Pulmonary artery endothelial cell (primary cell): ENCODE data around the gene PDCD1. TPM values are rescaled to one million over a fixed set of nuclear protein-coding genes. Genes with fewer than 3 reads are reported as not detected.
"Not testable (repeated sequence)": the region's sequence is repeated elsewhere in the genome, so short reads cannot be mapped to it uniquely, and the experiment has no call there.

ENCODE experiments used
- DNase-seq: peaks from one replicate; pipeline ENCODE4 v3.0.0-alpha.2; 2011; ENCODE audit warnings: low read depth, low spot score
- total RNA-seq: library from RNA; depleted of rRNA; stranded (reverse); fragments of >200 nt; gene quantifications from 2 replicates; pipeline ENCODE4 v1.2.3, GENCODE V29; 2014

PDCD1 gene
- total RNA-seq, 1 donor from 2014 or later, result not detected

DNA sequence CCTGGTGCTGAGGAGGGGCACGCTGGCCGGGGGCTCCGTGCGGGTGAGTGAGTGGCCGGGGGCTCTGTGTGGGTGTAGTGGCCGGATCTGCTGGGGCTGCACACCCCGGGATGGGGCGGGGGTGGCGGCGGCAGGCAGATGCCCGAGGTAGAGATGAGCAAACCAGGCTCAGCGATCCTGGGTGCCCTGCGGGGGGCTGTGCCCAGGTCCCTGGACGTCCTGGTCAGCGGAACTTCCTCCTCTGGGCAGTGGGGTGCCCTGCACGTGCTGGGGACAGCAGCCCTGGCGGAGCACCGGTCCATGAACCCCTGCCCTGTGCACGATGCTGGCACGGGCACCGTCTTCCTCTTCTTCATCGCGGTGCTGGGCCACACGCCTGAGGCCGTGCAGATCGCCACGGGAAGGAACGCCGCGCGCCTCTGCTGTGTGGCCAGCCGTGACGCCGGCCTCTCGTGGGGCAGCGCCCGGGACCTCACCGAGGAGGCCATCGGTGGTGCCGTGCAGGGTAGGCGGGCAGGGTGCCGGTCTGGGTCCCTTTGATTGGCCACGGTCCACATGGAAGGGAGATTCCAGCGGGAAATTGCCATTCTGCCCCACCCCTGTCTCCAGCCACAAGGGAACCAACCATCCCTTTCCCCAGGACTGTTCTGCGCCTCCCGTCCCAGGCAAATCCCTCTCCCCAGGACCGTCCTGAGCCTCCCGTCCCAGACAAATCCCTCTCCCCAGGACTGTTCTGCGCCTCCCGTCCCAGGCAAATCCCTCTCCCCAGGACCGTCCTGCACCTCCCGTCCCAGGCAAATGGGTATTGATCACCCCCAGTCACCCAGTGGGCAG lies 43.8 kb downstream of the PDCD1 start:
- no peak for DNase-seq

DNA sequence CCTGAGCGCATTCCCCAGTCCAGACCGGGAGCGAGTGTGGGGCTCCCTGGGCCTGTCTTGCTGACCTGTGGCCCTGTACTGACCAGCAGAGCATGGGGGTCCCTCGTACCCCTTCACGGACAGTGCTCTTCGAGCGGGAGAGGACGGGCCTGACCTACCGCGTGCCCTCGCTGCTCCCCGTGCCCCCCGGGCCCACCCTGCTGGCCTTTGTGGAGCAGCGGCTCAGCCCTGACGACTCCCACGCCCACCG lies 44.4 kb downstream of the PDCD1 start:
- DNase-seq, result no peak

DNA sequence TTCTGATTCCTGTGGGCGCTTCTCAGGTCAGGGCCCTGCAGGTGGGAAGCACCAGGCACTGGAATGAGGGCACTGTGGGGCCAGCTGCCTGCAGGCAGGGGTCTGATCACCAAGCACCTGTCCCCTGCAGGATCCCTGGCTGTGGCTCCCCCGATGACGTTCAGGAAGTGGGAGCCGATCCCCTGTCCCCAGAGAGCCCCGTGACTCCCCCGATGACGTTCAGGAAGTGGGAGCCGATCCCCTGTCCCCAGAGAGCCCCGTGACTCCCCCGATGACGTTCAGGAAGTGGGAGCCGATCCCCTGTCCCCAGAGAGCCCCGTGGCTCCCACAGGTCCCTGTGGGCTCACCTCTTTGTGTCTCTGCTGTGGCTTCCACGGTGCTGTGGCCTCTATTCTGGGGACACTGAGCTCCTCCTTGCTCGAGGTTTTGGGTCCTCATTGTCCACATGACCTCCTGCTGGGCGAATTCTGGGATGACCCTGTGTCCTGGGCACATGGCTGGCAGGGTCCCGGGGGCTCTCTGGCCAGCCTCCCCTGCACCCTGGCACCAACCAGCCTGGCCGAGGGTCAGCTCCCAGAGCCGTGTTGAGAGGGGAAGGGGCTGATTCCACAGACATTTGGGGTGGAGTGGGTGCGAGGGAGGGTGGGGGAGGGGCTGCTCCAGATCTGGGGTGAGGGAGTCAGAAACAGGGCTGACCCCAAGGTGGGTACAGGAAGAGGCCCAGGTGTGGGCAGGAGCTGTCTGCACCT lies 44.9 kb downstream of the PDCD1 start:
- DNase-seq, result no peak

DNA sequence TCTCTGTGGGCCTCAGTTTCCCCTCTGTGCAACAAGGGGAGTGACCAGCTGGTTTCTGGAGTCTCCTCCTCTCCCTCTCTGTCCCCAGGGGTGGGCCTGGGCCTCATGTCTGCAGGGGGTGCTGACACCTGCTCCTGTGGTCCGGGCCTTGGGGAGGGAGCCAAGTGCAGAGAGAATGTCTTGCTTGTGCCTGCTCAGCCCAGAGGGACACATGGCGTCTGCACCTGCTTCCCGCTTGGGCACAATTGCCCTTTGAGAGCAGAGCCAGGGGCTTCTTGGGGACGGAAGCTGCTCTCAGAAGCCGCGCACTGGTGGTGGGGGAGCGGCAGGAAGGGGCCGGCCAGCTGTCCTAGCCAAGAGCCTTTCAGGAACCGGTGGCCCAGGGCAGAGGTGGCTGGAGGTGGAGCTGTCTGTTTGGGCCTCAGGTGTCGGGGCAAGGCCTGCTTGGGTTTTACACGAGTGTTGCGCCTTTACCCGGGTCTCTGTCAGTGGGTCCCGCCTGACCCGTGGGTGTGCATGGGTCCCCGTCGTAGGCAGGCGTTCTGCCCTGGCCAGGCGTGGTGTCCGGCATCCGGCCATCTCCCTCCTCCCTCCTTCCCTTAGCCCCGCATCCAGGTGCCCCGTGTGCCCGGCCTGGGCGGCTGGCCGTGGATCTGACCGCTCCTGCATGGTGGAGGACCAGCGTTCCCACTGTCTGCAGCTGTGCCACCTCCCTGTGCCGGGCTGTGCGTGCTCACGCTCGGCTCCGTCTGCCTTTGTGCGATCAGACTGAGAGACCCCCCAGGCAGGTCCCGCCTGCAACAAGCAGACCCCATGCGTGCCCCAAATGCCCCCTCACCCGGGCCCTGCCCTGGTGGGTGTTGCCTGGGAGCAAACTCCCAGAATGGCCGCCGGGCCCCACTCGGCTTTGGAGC lies 45.7 kb downstream of the PDCD1 start:
- no peak for DNase-seq

DNA sequence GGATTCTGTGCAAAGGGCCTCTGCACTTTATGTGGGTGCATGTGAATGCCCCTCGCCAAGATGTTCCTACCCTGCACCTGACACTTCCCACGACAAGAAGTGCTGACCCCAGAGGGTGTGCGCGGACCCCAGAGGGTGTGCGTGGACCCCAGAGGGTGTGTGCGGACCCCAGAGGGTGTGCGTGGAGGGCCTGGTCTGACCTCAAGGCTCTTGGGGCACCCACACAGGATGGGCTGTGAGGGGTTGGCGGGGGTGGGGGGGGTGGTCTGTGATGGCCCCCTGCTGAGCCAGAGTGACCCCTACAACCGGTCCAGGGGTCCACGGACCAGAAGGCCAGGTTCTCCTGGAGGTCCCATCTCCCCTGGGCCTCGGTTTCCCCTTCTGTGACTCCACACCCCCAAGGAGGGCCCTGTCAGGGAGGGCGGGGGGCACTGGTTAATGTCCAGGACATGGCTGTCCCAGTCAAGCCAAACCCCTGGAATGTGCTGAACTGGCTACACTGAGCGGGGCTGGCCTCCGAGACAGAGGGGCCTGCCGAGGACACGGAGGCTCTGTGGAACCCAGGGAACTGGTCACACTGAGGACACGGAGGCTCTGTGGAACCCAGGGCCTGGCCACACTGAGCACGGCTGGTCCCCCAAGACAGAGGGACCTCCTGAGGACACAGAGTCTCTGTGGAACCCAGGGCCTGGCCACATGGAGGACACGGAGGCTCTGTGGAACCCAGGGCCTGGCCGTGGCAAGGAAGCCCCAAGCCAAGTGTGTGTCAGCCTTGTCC lies 46.6 kb downstream of the PDCD1 start:
- DNase-seq, result no peak

DNA sequence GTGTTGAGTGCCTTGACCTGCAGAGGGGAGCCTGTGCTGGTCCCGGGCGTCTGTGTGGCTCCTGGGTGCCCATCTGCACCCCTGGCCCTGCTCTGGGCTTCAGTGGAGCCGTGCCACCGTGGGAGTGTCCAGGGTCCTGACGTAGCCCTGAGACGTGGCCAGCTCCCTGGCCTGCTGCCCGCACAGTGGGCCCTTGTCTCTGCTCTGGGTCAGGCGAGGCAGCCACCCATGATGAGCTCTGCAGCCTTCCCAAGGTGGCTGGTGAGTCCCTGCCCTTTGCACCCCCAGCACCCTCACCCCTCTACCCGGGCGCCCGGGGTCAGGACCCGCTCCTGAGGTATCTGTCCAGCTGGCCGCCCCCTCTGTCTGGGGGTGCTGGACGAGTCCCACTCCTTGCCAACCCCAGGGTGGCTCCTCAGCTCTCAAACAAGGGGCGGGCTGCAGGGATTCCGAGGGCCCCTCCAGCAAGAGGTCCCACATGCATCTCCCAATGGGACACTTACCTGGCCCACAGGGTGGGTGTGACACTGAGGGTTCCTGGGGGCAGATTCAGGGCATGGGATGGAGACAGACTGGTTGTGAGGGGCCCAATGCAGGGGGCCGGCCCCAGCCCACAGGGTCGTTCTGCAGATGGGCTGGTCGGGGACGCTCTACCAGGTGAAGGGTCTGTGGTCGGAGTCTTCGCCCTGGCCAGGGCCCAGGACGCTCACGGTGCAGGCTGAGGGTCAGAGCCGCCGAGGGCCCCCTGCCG lies 47.3 kb downstream of the PDCD1 start:
- DNase-seq, result no peak

DNA sequence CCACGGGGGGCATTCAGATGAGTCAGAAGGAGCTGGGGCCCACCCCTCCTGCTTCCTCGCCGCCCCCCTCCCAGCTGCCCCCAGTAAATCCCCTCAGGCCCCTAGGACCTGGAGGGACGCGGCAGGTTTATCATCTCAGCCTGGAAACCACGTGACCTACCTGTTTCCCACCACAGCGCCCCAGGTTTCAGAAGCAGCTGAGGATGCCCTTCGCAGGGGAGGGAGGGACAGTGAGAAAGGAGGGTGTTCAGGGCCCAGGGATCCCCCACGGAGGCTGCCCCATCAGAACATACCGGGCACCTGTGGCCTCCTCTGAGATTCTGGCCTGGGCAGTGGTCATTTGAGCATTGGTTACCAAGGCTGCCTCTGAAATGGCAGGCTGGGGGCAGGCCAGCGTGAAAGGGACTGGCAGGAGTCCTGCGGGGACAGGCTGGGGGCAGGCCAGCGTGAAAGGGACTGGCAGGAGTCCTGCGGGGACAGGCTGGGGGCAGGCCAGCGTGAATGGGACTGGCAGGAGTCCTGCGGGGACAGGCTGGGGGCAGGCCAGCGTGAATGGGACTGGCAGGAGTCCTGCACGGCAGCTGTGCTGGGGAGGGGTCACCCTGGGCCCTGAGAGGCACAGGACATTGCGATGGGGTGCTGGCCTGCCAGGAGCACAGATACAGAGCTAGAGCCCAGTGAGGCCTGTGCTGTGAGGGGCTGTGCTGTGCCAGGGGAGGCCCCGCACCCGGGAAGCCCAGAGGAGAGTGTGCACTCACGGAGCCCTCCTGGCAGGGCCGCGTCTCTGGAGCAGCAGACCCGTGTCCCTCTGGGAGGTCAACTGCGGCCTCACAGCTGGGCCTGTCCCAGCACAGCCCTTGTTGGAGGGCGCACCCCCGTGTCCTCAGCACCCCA lies 48.1 kb downstream of the PDCD1 start:
- DNase-seq, result no peak

DNA sequence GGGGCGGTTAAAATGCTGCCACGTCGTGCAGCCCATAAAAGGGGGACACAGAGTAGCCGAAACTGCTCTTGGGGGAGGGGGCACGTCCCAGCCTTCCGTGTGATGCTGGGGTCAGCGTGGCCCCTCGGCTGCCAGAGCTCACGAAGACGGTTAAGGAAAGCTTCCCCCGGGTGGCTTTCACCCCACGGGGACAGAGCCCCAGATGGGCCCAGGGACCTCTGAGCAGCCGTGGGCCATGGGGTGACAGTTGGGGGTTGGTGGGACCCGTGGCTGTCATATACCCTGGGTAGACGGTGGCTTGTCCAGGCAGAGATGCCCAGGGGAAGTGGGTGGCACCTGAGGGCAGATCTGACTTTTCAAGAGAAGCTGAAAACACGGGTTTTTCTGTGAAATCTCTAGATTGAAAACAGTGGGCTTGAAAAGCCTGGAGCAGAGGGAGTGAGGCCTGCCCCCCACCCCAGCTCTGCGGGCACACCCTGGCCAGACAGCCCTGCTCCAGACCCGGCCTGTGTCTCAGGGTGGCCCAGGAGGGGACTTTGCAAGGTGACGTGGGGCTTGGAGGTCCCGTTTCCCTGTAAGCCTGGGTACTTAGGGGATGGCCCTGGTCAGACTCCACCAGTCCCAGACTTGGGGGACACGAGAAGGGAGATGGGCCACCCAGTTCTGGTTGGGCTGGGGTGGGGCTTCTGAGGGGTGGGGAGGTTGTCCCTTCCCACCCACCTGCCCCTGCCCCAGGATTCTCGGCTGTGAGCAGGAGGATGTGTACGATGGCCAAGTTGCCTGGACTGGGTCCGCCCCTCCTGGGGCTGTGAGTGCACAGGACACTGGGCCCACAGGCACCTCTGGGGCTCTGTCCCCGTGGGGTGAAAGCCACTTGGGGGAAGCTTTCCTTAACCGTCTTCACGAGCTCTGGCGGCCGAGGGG lies 49.0 kb downstream of the PDCD1 start:
- no peak for DNase-seq

DNA sequence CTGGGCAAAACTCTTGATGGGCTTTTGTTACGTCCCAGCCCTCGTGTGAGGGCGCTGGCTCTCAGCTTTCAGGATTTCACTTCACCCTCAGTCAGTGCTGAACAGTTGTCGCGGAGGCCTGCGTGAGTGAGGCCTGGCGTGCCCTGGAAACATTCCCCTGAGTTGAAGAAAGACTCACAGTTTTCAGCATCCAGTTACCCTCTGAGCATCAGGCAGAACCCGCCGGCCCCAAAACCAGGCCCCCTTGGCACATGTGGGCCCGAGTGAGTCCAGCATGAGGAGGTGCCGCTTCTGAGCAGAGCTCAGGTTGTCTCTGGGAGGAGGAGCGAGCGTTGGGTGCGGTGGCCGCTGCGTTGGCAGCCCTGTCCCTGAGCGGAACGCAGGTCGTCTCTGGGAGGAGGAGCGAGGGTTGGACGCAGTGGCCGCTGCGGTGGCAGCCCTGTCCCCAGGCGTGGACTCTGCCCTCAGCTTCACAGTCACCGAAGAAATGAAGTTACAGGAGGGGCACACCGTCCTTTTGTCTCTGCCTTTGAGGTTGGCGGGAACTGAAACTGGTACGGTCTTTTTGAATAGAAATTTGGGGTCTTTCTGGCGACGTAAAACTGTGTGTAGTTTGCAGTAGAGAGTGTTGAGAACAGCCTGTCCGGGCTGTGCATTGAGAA lies 49.8 kb downstream of the PDCD1 start, which contains the start of gene NEU4:
NEU4 (plus strand) TSS at position 473 of the 662 bp plus-strand sequence. CDS start 5,292 bp downstream, outside the sequence.
- DNase-seq, result no peak

DNA sequence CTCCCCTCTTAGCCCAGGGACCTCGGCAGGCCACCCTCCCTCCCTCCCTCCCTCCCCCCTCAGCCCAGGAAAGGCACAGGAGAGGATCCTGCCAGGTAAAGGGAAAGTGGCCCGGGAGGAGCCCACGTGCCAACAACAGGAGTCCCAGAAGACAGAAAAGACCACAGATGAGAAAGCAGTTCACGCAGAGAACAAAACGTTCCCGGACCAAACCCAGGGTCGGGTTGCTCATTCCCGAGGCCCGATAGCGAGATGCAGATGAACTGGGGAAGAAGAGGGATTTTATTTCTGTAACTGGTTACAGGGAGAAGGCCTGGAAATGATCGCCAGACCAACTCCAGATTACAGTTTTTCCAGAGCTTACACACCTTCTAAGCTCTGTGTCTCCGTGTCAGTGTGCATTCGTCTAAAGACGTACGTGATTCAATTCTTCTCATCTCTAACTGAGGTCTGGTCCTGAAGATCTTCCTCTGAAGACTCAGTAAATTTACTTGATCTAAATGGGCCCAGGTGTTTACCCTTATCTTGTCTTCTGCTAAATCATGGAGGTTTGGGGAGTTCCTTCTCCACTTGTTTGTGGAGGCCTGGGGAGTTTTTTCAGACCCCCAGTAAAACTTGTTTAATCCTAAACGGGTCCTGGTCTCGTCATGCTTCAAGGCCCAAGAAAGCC lies 50.5 kb downstream of the PDCD1 start:
- DNase-seq, result no peak

DNA sequence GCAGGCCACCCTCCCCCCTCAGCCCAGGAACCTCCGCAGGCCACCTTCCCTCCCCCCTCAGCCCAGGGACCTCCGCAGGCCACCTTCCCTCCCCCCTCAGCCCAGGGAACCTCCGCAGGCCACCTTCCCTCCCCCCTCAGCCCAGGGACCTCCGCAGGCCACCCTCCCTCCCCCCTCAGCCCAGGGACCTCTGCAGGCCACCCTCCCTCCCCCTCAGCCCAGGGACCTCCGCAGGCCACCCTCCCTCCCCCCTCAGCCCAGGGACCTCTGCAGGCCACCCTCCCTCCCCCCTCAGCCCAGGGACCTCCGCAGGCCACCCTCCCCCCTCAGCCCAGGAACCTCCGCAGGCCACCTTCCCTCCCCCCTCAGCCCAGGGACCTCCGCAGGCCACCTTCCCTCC lies 52.5 kb downstream of the PDCD1 start:
- DNase-seq, result not testable (repeated sequence)

DNA sequence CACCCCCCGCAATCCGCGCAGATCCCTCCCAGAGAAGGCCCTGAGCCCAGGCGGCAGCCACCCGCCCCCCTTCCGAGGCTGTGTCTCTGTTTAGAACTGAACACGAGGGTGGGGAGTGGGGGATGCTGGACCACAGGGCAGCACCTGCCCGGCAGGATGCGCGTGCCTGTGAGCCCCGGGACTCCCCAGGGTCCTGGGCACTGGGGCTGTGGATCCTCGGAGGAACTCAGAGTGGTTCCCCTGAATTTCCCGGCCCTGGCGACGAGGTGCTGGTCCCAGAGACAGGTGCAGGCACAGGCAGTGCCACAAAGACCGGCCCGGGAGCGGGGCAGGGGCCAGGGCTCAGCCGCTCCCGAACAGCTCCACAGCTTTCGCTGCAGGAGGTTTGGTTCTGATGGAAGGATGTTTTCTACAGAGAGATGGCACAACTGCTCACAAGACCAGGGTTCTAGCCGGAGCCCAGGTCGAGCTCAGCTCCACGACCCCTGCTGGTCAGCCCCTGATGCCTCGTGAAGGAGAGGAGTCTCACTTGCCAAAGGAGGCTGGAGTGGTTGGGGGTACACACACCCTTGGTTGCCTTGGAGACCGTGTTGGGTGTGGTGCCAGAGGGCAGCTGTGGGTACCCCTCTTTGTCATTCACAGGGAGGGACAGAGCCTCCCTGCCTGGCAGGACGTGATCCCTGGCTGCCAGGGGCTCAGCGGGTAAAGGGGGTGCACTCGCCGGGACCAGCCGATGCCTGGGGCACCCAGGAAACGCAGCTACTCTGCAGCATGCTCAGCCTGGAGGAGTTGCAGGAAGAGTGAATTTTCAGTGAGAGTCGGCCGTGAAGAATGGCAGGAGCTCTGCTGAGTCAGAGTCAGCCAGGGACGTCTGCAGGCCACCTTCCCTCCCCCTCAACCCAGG lies 54.1 kb downstream of the PDCD1 start:
- DNase-seq, result no peak

DNA sequence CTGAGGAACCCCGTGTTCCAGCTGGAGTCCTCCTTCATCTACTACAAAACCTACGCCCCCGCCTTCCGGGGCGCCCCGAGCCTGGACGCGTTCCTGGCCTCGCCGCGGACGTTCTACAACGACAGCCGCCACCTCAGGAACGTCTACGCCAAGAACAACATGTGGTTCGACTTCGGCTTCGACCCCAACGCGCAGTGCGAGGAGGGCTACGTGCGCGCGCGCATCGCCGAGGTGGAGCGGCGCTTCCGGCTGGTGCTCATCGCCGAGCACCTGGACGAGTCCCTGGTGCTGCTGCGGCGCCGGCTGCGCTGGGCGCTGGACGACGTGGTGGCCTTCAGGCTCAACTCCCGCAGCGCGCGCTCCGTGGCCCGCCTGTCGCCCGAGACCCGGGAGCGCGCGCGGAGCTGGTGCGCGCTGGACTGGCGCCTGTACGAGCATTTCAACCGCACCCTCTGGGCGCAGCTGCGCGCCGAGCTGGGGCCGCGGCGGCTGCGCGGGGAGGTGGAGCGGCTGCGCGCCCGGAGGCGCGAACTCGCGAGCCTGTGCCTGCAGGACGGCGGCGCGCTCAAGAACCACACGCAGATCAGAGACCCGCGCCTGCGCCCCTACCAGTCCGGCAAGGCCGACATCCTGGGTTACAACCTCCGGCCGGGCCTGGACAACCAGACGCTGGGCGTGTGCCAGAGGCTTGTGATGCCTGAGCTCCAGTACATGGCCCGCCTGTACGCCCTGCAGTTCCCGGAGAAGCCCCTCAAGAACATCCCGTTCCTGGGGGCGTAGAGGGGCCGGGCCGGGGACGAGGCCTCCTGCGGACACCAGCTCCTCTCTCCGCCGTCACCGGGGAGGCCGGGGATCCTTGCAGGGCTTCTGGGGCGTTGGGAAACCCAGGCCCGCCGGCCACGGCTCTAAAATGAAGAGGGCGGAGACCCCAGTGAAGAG lies 55.0 kb downstream of the PDCD1 start:
- DNase-seq, result no peak

DNA sequence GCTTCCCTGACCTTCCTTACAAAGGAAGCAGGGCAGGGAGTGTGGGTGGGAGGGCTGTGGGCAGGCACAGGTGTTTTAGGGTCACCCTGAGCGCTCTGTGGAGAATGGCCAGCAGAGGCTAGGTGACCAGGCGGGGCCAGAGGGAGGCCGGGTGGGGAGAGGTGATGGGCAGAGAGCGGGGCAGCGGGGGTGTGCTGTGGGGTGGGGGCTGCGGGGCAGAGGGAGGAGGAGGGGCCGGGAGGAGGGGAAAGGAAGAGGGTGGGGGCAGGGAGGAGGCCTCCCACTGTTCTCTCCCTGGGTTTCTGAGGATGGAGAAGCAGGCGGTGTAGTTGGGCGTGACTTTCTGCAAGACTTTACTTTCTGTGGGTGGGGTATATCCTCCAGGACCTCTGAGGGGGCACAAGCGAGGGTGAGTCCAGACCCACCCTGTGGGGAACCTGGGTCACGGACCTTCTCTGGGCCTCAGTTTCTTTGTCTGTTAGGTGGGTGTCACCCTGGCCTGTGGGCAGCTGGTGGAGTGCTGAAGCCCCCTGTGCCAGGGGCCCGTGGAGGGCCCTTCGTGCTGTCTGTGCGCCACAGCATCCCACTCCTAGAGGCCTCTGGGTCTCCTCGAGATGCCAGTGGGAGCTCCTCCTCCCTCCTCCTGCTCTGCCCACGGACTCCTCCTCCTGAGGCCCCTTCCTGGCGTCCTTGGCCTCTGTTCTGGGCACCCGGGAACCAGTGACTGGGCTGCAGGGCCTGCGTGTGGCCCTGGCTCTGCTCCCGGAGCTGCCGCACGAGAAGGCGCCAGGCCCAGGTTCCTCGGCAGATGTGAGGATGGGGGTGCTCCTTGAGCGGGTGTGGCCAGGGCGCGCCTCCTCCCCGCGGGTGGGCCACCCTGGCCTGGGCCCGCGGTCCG lies 56.0 kb downstream of the PDCD1 start:
- DNase-seq, result no peak
